CD4-positive, alpha-beta T cell (primary cell): ENCODE measurements around the gene ASCC2. TPM values are rescaled to one million over a fixed set of nuclear protein-coding genes. Genes with fewer than 3 reads are reported as not detected.
A peak's percentile ranks its signal among the peaks of the same experiment; 100 is the strongest.

ENCODE experiments used
- ATAC-seq: fragments of 200-7000 bp; cut with Tn5 transposase; one replicate; pipeline ENCODE4 v1.10.0; 2022; ENCODE audit warnings: mild to moderate bottlenecking; ENCODE audit not compliant: poor library complexity
- CTCF ChIA-PET: fragments of 350-600 bp; sonication (Branson Sonifier 250); formaldehyde crosslinking; loops from one replicate; lab custom pipeline; 2021; ENCODE audit warnings: antibody characterized with exemption, inconsistent platforms; lab: Charles Lee
- POLR2A ChIA-PET: fragments of 350-600 bp; sonication (Branson Sonifier 250); formaldehyde crosslinking; loops from one replicate; lab custom pipeline; 2021; ENCODE audit warnings: antibody characterized with exemption, inconsistent platforms; lab: Charles Lee
- DNase-seq, 14 experiments: peaks; one replicate each; pipeline ENCODE4 v3.0.0-alpha.2; 2013 to 2020; ENCODE audit warnings: mixed read lengths in 2 of 14
- H3K27ac ChIP-seq, 2 donors: one replicate each; pipeline versions ENCODE4 v1.5.1 to v1.7.0; 2013; ENCODE audit warnings: low read length in 2 of 2, low read depth in 1 of 2, mild to moderate bottlenecking in 1 of 2
- H3K27me3 ChIP-seq, 2 experiments: 1 replicate in 1 of 2; 2 replicates in 1 of 2; pipeline versions ENCODE4 v1.6.1 to v1.7.0; 2013; ENCODE audit warnings: low read length in 2 of 2, control low read depth in 1 of 2, mild to moderate bottlenecking in 1 of 2, moderate library complexity in 1 of 2; ENCODE audit not compliant: insufficient read depth in 2 of 2, control insufficient read depth in 1 of 2
- H3K36me3 ChIP-seq: one replicate; pipeline ENCODE4 v1.6.1; 2013; ENCODE audit warnings: low read length, control low read depth; ENCODE audit not compliant: insufficient read depth
- H3K4me1 ChIP-seq: one replicate; pipeline ENCODE4 v1.6.1; 2013; ENCODE audit warnings: low read length, control low read depth; ENCODE audit not compliant: insufficient read depth
- H3K4me3 ChIP-seq: one replicate; pipeline ENCODE4 v1.5.1; 2013; ENCODE audit warnings: mild to moderate bottlenecking, low read length, moderate library complexity
- H3K9me3 ChIP-seq, 2 experiments: 1 replicate in 1 of 2; 2 replicates in 1 of 2; pipeline versions ENCODE4 v1.6.1 to v1.7.0; 2013; ENCODE audit warnings: low read length in 2 of 2, mild to moderate bottlenecking in 2 of 2, control low read depth in 1 of 2, moderate library complexity in 1 of 2; ENCODE audit not compliant: control insufficient read depth in 1 of 2, insufficient read depth in 1 of 2
- H3K27ac Mint-ChIP-seq: one replicate; pipeline ENCODE4 v1.8.0; 2020; ENCODE audit warnings: mixed read lengths
- H3K27me3 Mint-ChIP-seq: one replicate; pipeline ENCODE4 v1.8.0; 2021; ENCODE audit warnings: mixed read lengths
- H3K36me3 Mint-ChIP-seq: one replicate; pipeline ENCODE4 v1.8.0; 2021; ENCODE audit warnings: low read depth, mixed read lengths
- H3K4me1 Mint-ChIP-seq: one replicate; pipeline ENCODE4 v1.8.0; 2021; ENCODE audit warnings: low read depth, mixed read lengths
- H3K4me3 Mint-ChIP-seq: one replicate; pipeline ENCODE4 v1.8.0; 2020; ENCODE audit warnings: mild to moderate bottlenecking, mixed read lengths
- H3K9me3 Mint-ChIP-seq: one replicate; pipeline ENCODE4 v1.8.0; 2020; ENCODE audit warnings: mixed read lengths
- CTCF ChIP-seq: fragments of 200-600 bp; IDR thresholded peaks from one replicate; pipeline ENCODE4 v1.8.0; 2022; ENCODE audit warnings: antibody characterized with exemption, mild to moderate bottlenecking
- intact Hi-C, 2 experiments: fragments of 100-400 bp; cut with DNase I in 1 of 2; cut with micrococcal nuclease in 1 of 2; formaldehyde crosslinking; loops; one replicate each; pipeline versions ENCODE4 v1.15.1 to v1.9.0; 2023 to 2025; cut with DNase I, micrococcal nuclease
- total RNA-seq, 174 experiments: library from RNA in 2 of 174; stranded (reverse) in 2 of 174; gene quantifications; one replicate each; pipeline ENCODE4 v1.2.3 and lab custom pipeline; 2021 to 2026

The ASCC2 gene
- total RNA-seq, 2 experiments from 2014 or later, result 67.1 to 68.3 TPM

- Mint-ChIP-seq H3K4me3 (peak overlapping the region; percentile 51), H3K27me3 (no peaks in the 10 kb centered on the region), H3K36me3 (peaks cover 68% of the 10 kb centered on the region), H3K9me3 (no peaks in the 10 kb centered on the region), H3K27ac (peak overlapping the region; percentile 24), H3K4me1 (peaks cover 69% of the 10 kb centered on the region)
- ChIA-PET POLR2A (no interaction called here), CTCF (no interaction called here)
- H3K4me3 ChIP-seq, result no peak overlapping the region
- H3K9me3 ChIP-seq, result no peaks in the 10 kb centered on the region
- peaks cover 43% of the 10 kb centered on the region for H3K36me3 ChIP-seq
- no peak for ATAC-seq
- TF ChIP-seq CTCF, result no peak
- H3K27me3 ChIP-seq, result no peaks in the 10 kb centered on the region
- H3K27ac ChIP-seq, result no peak overlapping the region
- DNase-seq, result no peak
- intact Hi-C loops, result loop anchor here in 1 of 2 experiments (10.0 kb wide), 2 partner anchors 171 to 591 kb away; partner anchors contain the start of gene MTFP1
- H3K4me1 ChIP-seq, result peaks cover 26% of the 10 kb centered on the region
Measured at GRCh38 chr22:29834046-29834445, 4.0 kb downstream of the ASCC2 start.

- H3K27me3 ChIP-seq, result no peaks in the 10 kb centered on the region
- Mint-ChIP-seq H3K36me3 (peaks cover 70% of the 10 kb centered on the region), H3K27ac (no peak overlapping the region), H3K4me1 (peaks cover 63% of the 10 kb centered on the region), H3K27me3 (no peaks in the 10 kb centered on the region), H3K4me3 (peak overlapping the region; percentile 8), H3K9me3 (no peaks in the 10 kb centered on the region)
- POLR2A ChIA-PET, result no interaction called here
- peaks cover 47% of the 10 kb centered on the region for H3K36me3 ChIP-seq
- DNase-seq (no peak), ATAC-seq (no peak)
- H3K27ac ChIP-seq, result no peak overlapping the region
- TF ChIP-seq CTCF, result no peak
- no peak overlapping the region for H3K4me3 ChIP-seq
- CTCF ChIA-PET, result no interaction called here
- intact Hi-C loops, result loop anchor here in 1 of 2 experiments (10.0 kb wide), 2 partner anchors 171 to 591 kb away; partner anchors contain the start of gene MTFP1
- no peaks in the 10 kb centered on the region for H3K9me3 ChIP-seq
- peaks cover 21% of the 10 kb centered on the region for H3K4me1 ChIP-seq
Measured at GRCh38 chr22:29833392-29833965, 4.6 kb downstream of the ASCC2 start.

GRCh38 chr22:29831958-29832357 lies 6.1 kb downstream of the ASCC2 start:
- Histone ChIP-seq H3K36me3 (peaks cover 55% of the 10 kb centered on the region), H3K9me3 (no peaks in the 10 kb centered on the region), H3K27me3 (no peaks in the 10 kb centered on the region), H3K27ac (no peak overlapping the region), H3K4me3 (no peak overlapping the region), H3K4me1 (peaks cover 9% of the 10 kb centered on the region)
- POLR2A ChIA-PET, result interaction anchor here (0.6 kb wide), 1 partner anchor 169 kb away, joined by 3 read pairs; no protein-coding TSS in a partner anchor
- H3K4me3 Mint-ChIP-seq, result no peak overlapping the region
- ATAC-seq (no peak), DNase-seq (no peak)
- CTCF ChIA-PET, result interaction anchor here (0.6 kb wide), 1 partner anchor 21 kb away, joined by 3 read pairs; no protein-coding TSS in a partner anchor
- no peak overlapping the region for H3K27ac Mint-ChIP-seq
- peaks cover 73% of the 10 kb centered on the region for H3K36me3 Mint-ChIP-seq
- no peaks in the 10 kb centered on the region for H3K27me3 Mint-ChIP-seq
- no peaks in the 10 kb centered on the region for H3K9me3 Mint-ChIP-seq
- H3K4me1 Mint-ChIP-seq, result peaks cover 49% of the 10 kb centered on the region
- no peak for TF ChIP-seq CTCF
- intact Hi-C loops, result loop anchor here in 1 of 2 experiments (10.0 kb wide), 2 partner anchors 173 to 593 kb away; partner anchors contain the start of gene MTFP1
